ENCODE results near the gene INF2. TPM values are rescaled to one million over a fixed set of nuclear protein-coding genes. Genes with fewer than 3 reads are reported as not detected.

Gene INF2
- total RNA-seq, 1 donor from 2014 or later: 126 TPM

- H3K9me3 ChIP-seq (ENCODE audit: insufficient read depth, low read depth, low read length): no peaks in the 10 kb centered on the region
- TF ChIP-seq EZH2 (IDR thresholded peaks at IDR 0.05; ENCODE audit: insufficient read depth, low read length): no peak
- no peak for TF ChIP-seq CTCF (IDR thresholded peaks at IDR 0.05; ENCODE audit: insufficient read depth, low read depth, low read length)
- peaks cover 8% of the 10 kb centered on the region for H3K36me3 ChIP-seq (ENCODE audit: insufficient read depth, low read length)
- Mint-ChIP-seq H3K4me3 (ENCODE audit: unreplicated experiment) (peak overlapping the region; percentile 91), H3K4me1 (ENCODE audit: low read depth, unreplicated experiment) (peaks cover 18% of the 10 kb centered on the region), H3K36me3 (ENCODE audit: low read depth, unreplicated experiment) (peaks cover 5% of the 10 kb centered on the region), H3K27ac (ENCODE audit: unreplicated experiment) (peak overlapping the region; percentile 80), H3K9me3 (ENCODE audit: unreplicated experiment) (no peaks in the 10 kb centered on the region), H3K27me3 (ENCODE audit: low read depth, unreplicated experiment) (no peaks in the 10 kb centered on the region)
- DNase-seq (ENCODE audit: low read depth) (no peak), FAIRE-seq (no peak)
- H2AFZ ChIP-seq (ENCODE audit: low read depth, low read length): no peak overlapping the region
- H3K4me2 ChIP-seq (ENCODE audit: low read length): peak overlapping the region; percentile 100
- peaks cover 57% of the 10 kb centered on the region for H3K79me2 ChIP-seq (ENCODE audit: insufficient read depth, low read length)
- no peaks in the 10 kb centered on the region for H3K27me3 ChIP-seq (ENCODE audit: insufficient read depth, low read length)
- H3K4me3 ChIP-seq (ENCODE audit: insufficient read depth, low read depth, low read length): peak overlapping the region; percentile 74
- peaks cover 59% of the 10 kb centered on the region for H4K20me1 ChIP-seq (ENCODE audit: insufficient read depth, low read length)
- peak overlapping the region; percentile 90 for H3K9ac ChIP-seq (ENCODE audit: low read length)
- H3K27ac ChIP-seq (ENCODE audit: low read depth, low read length): no peak overlapping the region
- H3K4me1 ChIP-seq (ENCODE audit: insufficient read depth, low read length): peaks cover 16% of the 10 kb centered on the region
Observed at GRCh38 chr14:104754213-104754851, 64.9 kb downstream of the INF2 start.

- Mint-ChIP-seq H3K36me3 (ENCODE audit: low read depth, unreplicated experiment) (peaks cover 5% of the 10 kb centered on the region), H3K9me3 (ENCODE audit: unreplicated experiment) (no peaks in the 10 kb centered on the region), H3K4me3 (ENCODE audit: unreplicated experiment) (no peak overlapping the region), H3K27me3 (ENCODE audit: low read depth, unreplicated experiment) (no peaks in the 10 kb centered on the region), H3K27ac (ENCODE audit: unreplicated experiment) (no peak overlapping the region), H3K4me1 (ENCODE audit: low read depth, unreplicated experiment) (peaks cover 14% of the 10 kb centered on the region)
- Histone ChIP-seq H3K27ac (ENCODE audit: low read depth, low read length) (no peak overlapping the region), H4K20me1 (ENCODE audit: insufficient read depth, low read length) (peaks cover 72% of the 10 kb centered on the region), H3K27me3 (ENCODE audit: insufficient read depth, low read length) (no peaks in the 10 kb centered on the region), H3K36me3 (ENCODE audit: insufficient read depth, low read length) (peaks cover 9% of the 10 kb centered on the region), H2AFZ (ENCODE audit: low read depth, low read length) (no peak overlapping the region), H3K4me1 (ENCODE audit: insufficient read depth, low read length) (peaks cover 16% of the 10 kb centered on the region), H3K79me2 (ENCODE audit: insufficient read depth, low read length) (peaks cover 57% of the 10 kb centered on the region), H3K9ac (ENCODE audit: low read length) (no peak overlapping the region), H3K9me3 (ENCODE audit: insufficient read depth, low read depth, low read length) (no peaks in the 10 kb centered on the region), H3K4me2 (ENCODE audit: low read length) (no peak overlapping the region), H3K4me3 (ENCODE audit: insufficient read depth, low read depth, low read length) (no peak overlapping the region)
- TF ChIP-seq CTCF (IDR thresholded peaks at IDR 0.05; ENCODE audit: insufficient read depth, low read depth, low read length): no peak
- no peak for TF ChIP-seq EZH2 (IDR thresholded peaks at IDR 0.05; ENCODE audit: insufficient read depth, low read length)
- no peak for DNase-seq (ENCODE audit: low read depth)
- no peak for FAIRE-seq
Observed at GRCh38 chr14:104755621-104756020, 66.2 kb downstream of the INF2 start.
